Stimulated activated naive CD4-positive, alpha-beta T cell treated with Interleukin-2 at 50 U/mL for 16 hours (primary cell): ENCODE measurements around the gene SCAF11.
A peak's percentile ranks its signal among the peaks of the same experiment; 100 is the strongest.

ENCODE experiments used
- DNase-seq: peaks from one replicate; lab custom pipeline; 2025; lab: John Stamatoyannopoulos, UW

The SCAF11 gene

GRCh38 chr12:45918818-45919217, 71.6 kb downstream of the SCAF11 start:
- DNase-seq, result no peak

DNA sequence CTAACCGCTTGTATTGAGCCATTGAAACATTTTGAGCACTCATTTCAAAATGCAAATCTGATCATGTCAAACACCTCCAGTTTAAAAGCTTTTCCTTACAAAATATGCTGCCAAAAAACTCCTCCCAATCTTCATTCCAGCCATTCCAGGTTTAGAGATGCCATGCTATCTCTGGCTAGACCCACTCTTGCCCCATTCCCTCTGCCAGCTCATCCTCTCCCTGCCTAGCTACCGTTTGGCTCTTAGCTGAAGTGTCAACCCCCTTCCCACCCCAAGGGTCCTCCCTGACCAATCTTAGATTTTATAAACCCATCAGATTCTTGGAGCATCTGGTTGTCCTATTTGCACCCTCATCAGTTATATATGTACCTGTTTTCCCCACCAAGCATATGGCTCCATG, 75.0 kb downstream of the SCAF11 start:
- DNase-seq, result no peak

GRCh38 chr12:45914090-45914489, 76.3 kb downstream of the SCAF11 start:
- no peak for DNase-seq

GRCh38 chr12:45913631-45914030, 76.7 kb downstream of the SCAF11 start:
- DNase-seq, result no peak

DNA sequence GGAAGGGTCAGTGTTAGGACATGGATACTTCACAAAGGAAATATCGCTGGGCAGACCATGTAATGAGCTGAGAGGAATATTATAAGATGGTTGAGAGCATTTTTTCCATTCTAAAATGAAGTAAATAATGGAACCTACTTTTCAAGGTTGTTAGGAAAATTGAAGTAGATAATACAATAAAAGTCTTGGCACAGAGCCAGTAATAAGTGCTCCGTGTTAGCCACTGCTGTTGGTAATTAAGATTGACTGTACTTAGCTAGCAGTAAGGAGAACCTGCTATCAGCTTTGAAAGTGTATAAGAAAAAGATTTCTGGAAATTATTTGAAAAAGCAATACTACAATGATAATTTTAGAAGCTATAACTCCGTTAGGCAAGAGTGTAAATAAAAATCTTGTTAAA, 77.6 kb downstream of the SCAF11 start:
- DNase-seq, result no peak

GRCh38 chr12:45909041-45909713, 81.2 kb downstream of the SCAF11 start:
- no peak for DNase-seq

DNA sequence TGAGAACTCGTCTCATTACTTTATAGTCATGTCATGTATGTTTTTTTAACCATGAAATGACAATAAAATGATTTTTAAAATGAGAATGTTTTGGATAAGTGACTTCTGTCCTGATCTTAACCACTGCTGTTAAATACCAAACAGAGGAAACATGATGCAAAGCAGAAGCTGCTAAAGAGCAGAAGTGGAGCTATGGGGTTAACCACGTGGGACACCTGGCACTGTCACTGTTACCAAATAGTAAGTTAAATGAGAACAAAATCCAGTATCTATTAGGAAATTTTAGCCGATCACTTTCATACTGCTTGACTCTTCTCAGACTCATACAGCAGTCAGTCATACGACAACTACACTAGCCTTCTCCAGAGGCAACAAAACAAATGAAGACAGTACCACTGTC, 82.4 kb downstream of the SCAF11 start:
- no peak for DNase-seq

DNA sequence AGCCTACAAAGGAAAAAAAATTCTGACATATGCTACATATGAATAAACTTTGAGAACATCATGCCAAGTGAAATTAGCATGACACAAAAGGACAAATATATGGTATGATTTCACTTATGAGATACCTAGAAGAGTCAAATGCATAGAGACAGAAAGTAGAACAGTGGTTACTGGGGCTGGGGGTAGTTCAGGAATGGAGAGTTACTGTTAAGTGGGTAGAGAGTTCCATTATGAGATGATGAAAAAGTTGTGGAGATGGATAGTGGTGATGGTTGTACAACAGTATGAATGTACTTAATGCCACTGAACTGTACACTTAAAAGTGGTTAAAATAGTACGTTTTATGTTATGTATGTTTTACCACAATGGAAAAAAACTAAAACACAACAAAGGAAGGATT, 92.3 kb downstream of the SCAF11 start:
- DNase-seq, result no peak

GRCh38 chr12:45895961-45896360, 94.4 kb downstream of the SCAF11 start:
- DNase-seq, result no peak

DNA sequence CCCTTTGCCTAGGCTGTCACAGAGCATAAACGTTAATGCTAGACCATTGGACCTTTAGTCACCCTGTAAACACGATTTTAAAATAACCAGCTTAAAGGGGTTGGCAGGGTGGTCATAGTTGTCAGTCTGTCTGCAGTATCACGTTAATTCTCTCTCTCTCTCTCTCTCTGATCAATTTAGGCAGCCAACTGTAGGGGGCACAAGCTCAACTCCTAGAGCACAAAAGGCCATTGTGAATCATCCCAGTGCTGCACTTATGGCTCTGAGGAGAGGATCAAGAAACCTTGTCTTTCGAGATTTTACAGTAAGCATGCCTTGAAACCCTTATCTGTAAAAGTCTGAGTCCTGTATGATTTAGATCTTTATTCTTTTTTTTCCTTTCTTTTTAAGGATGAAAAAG, 97.1 kb downstream of the SCAF11 start:
- no peak for DNase-seq

DNA sequence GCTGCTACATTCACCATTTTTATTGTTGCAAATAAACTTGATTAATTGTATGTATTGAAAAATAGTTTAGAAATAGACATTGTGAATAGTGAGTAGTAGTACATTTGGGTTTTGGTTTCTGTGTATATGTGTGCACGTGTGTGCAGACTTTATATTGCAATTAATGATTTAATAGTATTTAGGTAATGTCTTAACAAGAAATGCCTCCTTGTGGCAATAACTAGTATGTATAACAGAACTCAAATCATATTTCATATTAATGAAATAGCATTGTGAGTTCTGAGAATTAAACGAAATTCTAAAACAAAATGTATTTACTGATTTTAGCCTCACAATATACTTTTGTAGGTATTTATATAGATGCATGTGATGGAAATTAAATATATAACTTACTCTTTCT, 100.1 kb downstream of the SCAF11 start:
- DNase-seq, result no peak

DNA sequence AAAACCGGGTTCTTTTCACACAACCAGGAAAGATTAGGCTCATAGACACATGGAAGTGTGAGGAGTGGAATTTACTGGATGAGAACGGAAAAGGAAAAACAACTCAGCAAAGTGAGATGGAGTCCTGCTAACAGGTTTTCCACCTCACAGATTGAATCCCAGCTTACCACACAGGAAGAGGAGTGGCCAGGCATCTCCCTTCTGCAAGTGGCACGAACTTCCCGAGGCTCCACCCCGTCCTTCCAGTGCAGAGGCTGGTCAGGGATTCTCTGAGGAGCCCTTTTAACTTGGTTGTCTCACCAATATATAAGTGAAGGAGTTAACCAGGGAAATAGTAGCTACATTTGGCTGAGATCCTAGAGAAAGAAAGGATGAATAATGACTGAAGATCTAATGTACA, 102.8 kb downstream of the SCAF11 start:
- DNase-seq, result no peak

- no peak for DNase-seq
Observed at GRCh38 chr12:45886685-45887084, 103.7 kb downstream of the SCAF11 start.

DNA sequence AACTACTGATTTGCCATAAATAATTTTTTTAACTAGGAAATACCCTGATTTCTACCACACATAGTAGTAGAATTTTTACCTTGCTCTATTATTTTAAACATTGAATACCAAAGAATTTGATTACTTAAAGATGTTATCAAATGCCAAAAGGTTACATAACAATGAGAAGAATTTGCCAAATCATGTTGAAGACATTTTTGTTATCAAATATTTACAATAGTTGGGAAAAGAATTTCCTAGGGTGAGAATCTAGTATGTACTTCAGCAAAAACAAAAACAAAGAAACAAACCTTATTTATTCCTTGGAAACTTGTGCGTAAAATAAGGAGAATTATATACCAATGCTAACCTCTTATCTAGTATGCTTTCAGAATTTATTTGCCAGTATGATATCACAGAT, 107.2 kb downstream of the SCAF11 start:
- no peak for DNase-seq

DNA sequence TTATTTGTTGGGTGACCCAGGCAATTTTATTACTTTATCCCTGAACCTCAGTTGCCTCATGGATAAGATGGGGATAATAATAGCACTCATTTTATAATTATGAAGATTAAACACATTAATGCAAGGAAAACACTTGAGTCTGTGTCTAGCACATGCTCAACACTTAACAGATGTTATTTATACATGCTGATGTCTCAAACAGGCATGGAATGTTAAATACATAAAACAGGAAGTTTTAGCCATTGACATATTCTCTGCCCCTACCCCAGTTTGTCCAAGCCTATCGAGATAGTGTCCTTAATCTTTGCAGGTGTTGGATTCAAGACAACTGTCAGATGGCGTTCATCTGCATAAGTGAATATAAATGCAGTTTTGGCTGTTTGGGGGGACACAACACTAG, 109.8 kb downstream of the SCAF11 start:
- DNase-seq, result no peak

- no peak for DNase-seq
Observed at GRCh38 chr12:45879363-45879895, 110.9 kb downstream of the SCAF11 start.

DNA sequence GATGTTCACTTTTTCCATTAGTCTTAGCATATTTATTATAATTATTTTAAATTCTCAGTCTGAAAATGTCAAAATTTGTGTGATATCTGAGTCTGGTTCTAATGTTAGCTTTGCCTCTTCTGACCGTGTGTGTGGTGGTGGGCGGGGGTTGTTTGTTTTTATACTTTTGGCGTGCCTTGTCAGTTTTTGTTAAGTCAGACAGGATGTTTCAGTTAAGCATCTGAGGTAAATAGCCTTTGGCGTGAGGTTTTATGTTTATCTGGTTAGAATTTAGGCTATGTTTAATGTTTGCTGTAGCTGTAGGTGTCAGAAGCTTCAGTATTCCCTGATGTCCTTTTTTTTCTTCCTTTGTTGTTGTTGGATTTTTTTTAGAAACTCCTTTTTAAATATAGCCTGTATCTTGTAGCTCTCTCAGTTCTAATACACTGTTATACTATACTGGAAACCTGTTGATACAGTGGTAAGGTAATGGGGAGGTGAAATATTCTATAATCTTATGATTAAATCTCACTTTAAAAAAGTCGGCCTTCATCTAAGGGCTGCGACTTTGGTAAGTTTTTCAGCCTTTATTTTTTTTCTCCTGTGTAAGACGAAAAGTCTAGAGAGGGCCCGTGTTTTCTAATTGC, 111.6 kb downstream of the SCAF11 start:
- DNase-seq, result peak; percentile 17

GRCh38 chr12:45877069-45877468, 113.3 kb downstream of the SCAF11 start:
- no peak for DNase-seq

GRCh38 chr12:45872446-45872845, 117.9 kb downstream of the SCAF11 start:
- DNase-seq, result no peak
